ENCODE results near the gene DCTN2.

DNA sequence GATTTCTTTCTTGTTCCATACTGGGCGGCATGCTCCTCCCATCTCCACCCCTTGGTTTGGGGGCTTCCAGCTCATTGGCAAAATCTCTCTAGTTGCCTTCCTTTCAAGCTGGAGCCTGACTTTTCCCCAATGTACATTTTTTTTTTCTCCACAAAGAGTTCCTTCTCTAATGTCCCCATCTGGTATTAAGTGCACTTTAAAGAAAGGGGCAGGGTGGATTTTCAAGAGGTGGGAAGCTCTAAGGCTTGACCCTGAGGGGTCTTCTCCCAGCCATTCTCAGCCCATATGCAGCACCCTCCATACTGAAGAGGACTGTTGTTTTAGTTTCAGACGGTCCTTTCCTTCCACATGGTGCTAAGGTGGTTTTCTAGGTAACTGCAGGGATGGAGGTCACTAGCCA is 38.2 kb upstream of the DCTN2 start:
- TF ChIP-seq CTCF (IDR thresholded peaks at IDR 0.05): no peak
- no peak for TF ChIP-seq POLR2A (IDR thresholded peaks at IDR 0.05)
